Activated naive CD4-positive, alpha-beta T cell treated with anti-CD3 and anti-CD28 coated beads, Interleukin-2, amount 10 ng/mL, durations not matched to agents 7 days and 5 days (primary cell): Measurements from ENCODE around the gene SRRM3.
"Not testable (repeated sequence)": the region's sequence is repeated elsewhere in the genome, so short reads cannot be mapped to it uniquely, and the experiment has no call there.

ENCODE experiments used
- CTCF ChIA-PET: fragments of 350-600 bp; sonication (Branson Sonifier 250); formaldehyde crosslinking; loops from one replicate; lab custom pipeline; 2021; ENCODE audit warnings: antibody characterized with exemption; lab: Charles Lee
- DNase-seq: peaks from one replicate; pipeline ENCODE4 v3.0.0-alpha.2; 2020
- H3K27ac Mint-ChIP-seq: one replicate; pipeline ENCODE4 v1.8.0; 2021; ENCODE audit warnings: mild to moderate bottlenecking, moderate library complexity, mixed read lengths
- H3K27me3 Mint-ChIP-seq: one replicate; pipeline ENCODE4 v1.8.0; 2021; ENCODE audit warnings: mild to moderate bottlenecking, mixed read lengths
- H3K36me3 Mint-ChIP-seq: one replicate; pipeline ENCODE4 v1.8.0; 2021; ENCODE audit warnings: mixed read lengths
- H3K4me1 Mint-ChIP-seq: one replicate; pipeline ENCODE4 v1.8.0; 2021; ENCODE audit warnings: mixed read lengths
- H3K4me3 Mint-ChIP-seq: one replicate; pipeline ENCODE4 v1.8.0; 2021; ENCODE audit warnings: mild to moderate bottlenecking, moderate library complexity, mixed read lengths
- H3K9me3 Mint-ChIP-seq: one replicate; pipeline ENCODE4 v1.8.0; 2021; ENCODE audit warnings: mixed read lengths

The SRRM3 gene

GRCh38 chr7:76204147-76204546 is 2.5 kb downstream of the SRRM3 start:
- CTCF ChIA-PET = interaction anchor here (1.4 to 1.9 kb wide), 2 partner anchors 10 to 25 kb away, joined by 4 to 8 read pairs; no protein-coding TSS in a partner anchor
- H3K27me3 Mint-ChIP-seq = peaks cover 31% of the 10 kb centered on the region

GRCh38 chr7:76206633-76207032 is 4.9 kb downstream of the SRRM3 start:
- CTCF ChIA-PET = no interaction called here
- no peaks in the 10 kb centered on the region for H3K4me1 Mint-ChIP-seq
- peaks cover 20% of the 10 kb centered on the region for H3K27me3 Mint-ChIP-seq
- no peak for DNase-seq
- no peaks in the 10 kb centered on the region for H3K36me3 Mint-ChIP-seq
- H3K4me3 Mint-ChIP-seq = no peak overlapping the region
- no peaks in the 10 kb centered on the region for H3K9me3 Mint-ChIP-seq
- H3K27ac Mint-ChIP-seq = no peak overlapping the region

More at GRCh38 chr7:76204147-76204546, 2.5 kb downstream of the SRRM3 start:
- Mint-ChIP-seq H3K4me1 (no peaks in the 10 kb centered on the region), H3K4me3 (no peak overlapping the region), H3K9me3 (no peaks in the 10 kb centered on the region), H3K27ac (no peak overlapping the region), H3K36me3 (no peaks in the 10 kb centered on the region)
- DNase-seq = no peak

DNA sequence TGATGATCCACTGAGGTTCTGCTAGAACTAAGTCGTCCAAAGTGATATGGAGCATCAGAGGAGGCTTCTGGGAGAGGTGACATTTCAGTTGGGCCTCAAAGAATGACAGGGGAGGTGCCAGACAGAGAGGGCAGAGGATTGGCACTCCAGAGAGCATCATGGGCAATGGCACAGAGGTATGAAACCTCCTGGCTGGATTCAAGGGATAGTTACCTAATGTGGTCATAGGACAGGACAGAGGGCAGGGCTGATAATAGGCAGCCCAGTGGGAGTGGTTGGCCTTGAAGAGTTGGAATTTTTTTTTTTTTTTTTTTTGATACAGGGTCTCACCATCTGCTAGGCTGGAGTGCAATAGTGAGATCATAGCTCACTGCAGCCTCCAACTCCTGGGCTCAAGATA is 7.6 kb downstream of the SRRM3 start:
- H3K27ac Mint-ChIP-seq = no peak overlapping the region
- H3K27me3 Mint-ChIP-seq = peaks cover 17% of the 10 kb centered on the region
- CTCF ChIA-PET = interaction anchor here (0.9 to 1.7 kb wide), 3 partner anchors 9 to 54 kb away, joined by 3 to 4 read pairs (median 3); no protein-coding TSS in a partner anchor

GRCh38 chr7:76211216-76211615 is 9.5 kb downstream of the SRRM3 start:
- Mint-ChIP-seq H3K4me1 (no peaks in the 10 kb centered on the region), H3K27me3 (peaks cover 18% of the 10 kb centered on the region), H3K9me3 (no peaks in the 10 kb centered on the region), H3K36me3 (no peaks in the 10 kb centered on the region), H3K27ac (no peak overlapping the region), H3K4me3 (no peak overlapping the region)
- CTCF ChIA-PET = no interaction called here
- no peak for DNase-seq

More for the DNA sequence above, 7.6 kb downstream of the SRRM3 start:
- no peaks in the 10 kb centered on the region for H3K4me1 Mint-ChIP-seq
- no peak overlapping the region for H3K4me3 Mint-ChIP-seq
- H3K36me3 Mint-ChIP-seq = no peaks in the 10 kb centered on the region
- DNase-seq = no peak
- no peaks in the 10 kb centered on the region for H3K9me3 Mint-ChIP-seq

- not testable (repeated sequence) for H3K36me3 Mint-ChIP-seq
These were observed 13.7 kb downstream of the SRRM3 start for GRCh38 chr7:76215349-76215748.

DNA sequence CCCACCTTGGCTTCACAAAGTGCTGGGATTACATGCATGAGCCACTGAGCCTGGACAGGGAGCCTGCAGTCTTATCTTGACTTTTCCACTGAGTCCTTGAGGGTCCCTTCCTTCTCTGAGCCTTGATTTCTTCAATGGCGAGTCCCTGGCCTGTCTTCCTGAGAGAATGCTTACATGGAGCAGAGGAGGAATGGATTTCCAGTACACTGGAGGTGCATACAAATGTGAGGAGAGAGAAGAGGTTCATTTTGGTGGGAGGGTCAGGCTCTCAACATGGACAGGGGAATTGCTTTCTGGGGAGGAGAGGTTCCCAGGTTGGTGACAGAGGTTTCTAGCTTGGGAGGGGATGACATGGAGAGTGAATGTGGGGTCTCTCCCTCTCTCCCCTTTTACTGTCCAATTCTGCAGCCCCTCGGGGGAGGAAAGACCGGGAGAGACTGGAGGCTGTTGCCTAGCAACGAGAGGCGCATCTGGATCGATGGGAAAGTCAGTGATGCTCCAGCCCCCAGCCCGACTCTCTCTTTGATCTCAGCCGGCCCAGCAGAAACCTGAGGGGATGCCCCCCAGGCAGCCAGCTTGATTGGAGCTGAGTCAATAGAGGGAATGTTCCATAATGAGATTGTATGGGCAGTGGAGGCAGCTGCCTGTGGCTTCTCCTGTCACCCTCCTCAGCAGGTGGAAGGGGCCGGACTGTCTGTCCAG is 14.8 kb downstream of the SRRM3 start:
- H3K36me3 Mint-ChIP-seq = no peaks in the 10 kb centered on the region
- H3K27ac Mint-ChIP-seq = no peak overlapping the region
- no peak overlapping the region for H3K4me3 Mint-ChIP-seq
- CTCF ChIA-PET = no interaction called here
- H3K4me1 Mint-ChIP-seq = no peaks in the 10 kb centered on the region
- no peaks in the 10 kb centered on the region for H3K9me3 Mint-ChIP-seq
- peaks cover 44% of the 10 kb centered on the region for H3K27me3 Mint-ChIP-seq
- DNase-seq = no peak

More at GRCh38 chr7:76215349-76215748, 13.7 kb downstream of the SRRM3 start:
- CTCF ChIA-PET = interaction anchor here (0.7 to 0.9 kb wide), 2 partner anchors 15 to 37 kb away, joined by 3 read pairs; no protein-coding TSS in a partner anchor
- H3K27ac Mint-ChIP-seq, DNase-seq, H3K4me1 Mint-ChIP-seq, H3K9me3 Mint-ChIP-seq, H3K4me3 Mint-ChIP-seq: not testable (repeated sequence)
- peaks cover 42% of the 10 kb centered on the region for H3K27me3 Mint-ChIP-seq

- CTCF ChIA-PET = no interaction called here
- H3K4me3 Mint-ChIP-seq = no peak overlapping the region
- peaks cover 48% of the 10 kb centered on the region for H3K27me3 Mint-ChIP-seq
- H3K36me3 Mint-ChIP-seq = no peaks in the 10 kb centered on the region
- H3K9me3 Mint-ChIP-seq = no peaks in the 10 kb centered on the region
- H3K27ac Mint-ChIP-seq = no peak overlapping the region
- no peak for DNase-seq
- no peaks in the 10 kb centered on the region for H3K4me1 Mint-ChIP-seq
These were observed 16.4 kb downstream of the SRRM3 start for GRCh38 chr7:76217942-76218566.

- H3K27ac Mint-ChIP-seq = no peak overlapping the region
- CTCF ChIA-PET = no interaction called here
These were observed 18.7 kb downstream of the SRRM3 start for GRCh38 chr7:76220185-76221057.

DNA sequence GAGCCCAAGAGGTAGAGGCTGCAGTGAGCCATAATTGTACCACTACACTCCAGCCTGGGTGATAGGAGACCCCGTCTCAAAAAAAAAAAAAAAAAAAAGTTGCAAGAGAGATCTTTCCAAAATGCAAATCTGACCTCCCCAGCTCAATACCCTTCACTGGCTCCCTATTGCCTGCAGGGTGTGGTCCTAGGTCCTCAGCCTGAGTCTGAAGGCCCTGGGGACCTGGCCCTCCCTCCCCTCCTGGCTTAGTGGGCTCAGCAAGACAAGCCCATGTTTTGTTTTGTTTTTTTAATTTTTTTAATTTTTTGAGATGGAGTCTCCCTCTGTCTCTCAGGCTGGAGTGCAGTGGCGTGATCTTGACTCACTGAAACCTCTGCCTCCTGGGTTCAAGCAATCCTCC is 20.6 kb downstream of the SRRM3 start:
- H3K27ac Mint-ChIP-seq = no peak overlapping the region
- H3K36me3 Mint-ChIP-seq = no peaks in the 10 kb centered on the region
- DNase-seq = no peak
- no peak overlapping the region for H3K4me3 Mint-ChIP-seq
- CTCF ChIA-PET = interaction anchor here (1.0 kb wide), 1 partner anchor 44 kb away, joined by 3 read pairs; no protein-coding TSS in a partner anchor
- peaks cover 36% of the 10 kb centered on the region for H3K27me3 Mint-ChIP-seq
- no peaks in the 10 kb centered on the region for H3K4me1 Mint-ChIP-seq
- H3K9me3 Mint-ChIP-seq = no peaks in the 10 kb centered on the region

More at GRCh38 chr7:76220185-76221057, 18.7 kb downstream of the SRRM3 start:
- Mint-ChIP-seq H3K36me3 (no peaks in the 10 kb centered on the region), H3K9me3 (no peaks in the 10 kb centered on the region), H3K4me1 (no peaks in the 10 kb centered on the region), H3K4me3 (no peak overlapping the region), H3K27me3 (peaks cover 43% of the 10 kb centered on the region)
- no peak for DNase-seq

- CTCF ChIA-PET = interaction anchor here (1.0 kb wide), 1 partner anchor 44 kb away, joined by 3 read pairs; no protein-coding TSS in a partner anchor
- H3K9me3 Mint-ChIP-seq = no peaks in the 10 kb centered on the region
- H3K36me3 Mint-ChIP-seq = no peaks in the 10 kb centered on the region
- H3K27me3 Mint-ChIP-seq = peaks cover 37% of the 10 kb centered on the region
- DNase-seq = no peak
- no peaks in the 10 kb centered on the region for H3K4me1 Mint-ChIP-seq
- H3K4me3 Mint-ChIP-seq = no peak overlapping the region
- no peak overlapping the region for H3K27ac Mint-ChIP-seq
These were observed 21.1 kb downstream of the SRRM3 start for GRCh38 chr7:76222839-76223238.

DNA sequence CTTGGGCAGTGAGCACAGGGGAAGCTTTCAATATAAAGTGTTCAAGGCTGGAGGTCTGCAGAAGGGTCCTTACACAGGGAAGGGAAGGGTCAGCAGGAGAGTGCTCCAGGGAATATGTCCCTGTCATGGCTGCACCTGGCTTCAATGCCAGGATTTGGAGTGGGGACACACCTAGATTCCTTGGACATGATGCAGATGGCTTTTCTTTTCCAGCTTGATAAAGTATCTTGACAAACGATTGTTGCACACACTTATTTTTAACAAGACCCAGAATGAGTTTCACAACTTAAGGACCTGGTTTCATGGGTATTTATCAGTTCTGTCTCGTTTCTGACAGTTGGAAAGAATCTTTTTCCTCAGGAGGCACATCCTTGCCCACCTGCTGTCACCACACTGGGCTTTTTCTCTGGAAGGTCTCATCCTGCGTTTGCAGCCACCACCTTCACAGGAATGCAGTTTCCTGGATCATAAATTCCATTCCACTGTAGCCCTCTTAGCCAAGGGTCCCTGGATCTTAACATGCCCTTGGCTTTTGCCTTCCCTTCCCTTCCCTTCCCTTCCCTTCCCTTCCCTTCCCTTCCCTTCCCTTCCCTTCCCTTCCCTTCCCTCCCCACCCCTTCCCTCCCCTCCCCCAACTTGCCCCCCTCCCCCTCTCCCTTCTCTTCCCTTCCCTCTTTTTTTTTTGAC is 21.7 kb downstream of the SRRM3 start:
- CTCF ChIA-PET = interaction anchor here (1.0 kb wide), 1 partner anchor 45 kb away, joined by 3 read pairs; no protein-coding TSS in a partner anchor
- peaks cover 31% of the 10 kb centered on the region for H3K27me3 Mint-ChIP-seq
- H3K9me3 Mint-ChIP-seq = no peaks in the 10 kb centered on the region

DNA sequence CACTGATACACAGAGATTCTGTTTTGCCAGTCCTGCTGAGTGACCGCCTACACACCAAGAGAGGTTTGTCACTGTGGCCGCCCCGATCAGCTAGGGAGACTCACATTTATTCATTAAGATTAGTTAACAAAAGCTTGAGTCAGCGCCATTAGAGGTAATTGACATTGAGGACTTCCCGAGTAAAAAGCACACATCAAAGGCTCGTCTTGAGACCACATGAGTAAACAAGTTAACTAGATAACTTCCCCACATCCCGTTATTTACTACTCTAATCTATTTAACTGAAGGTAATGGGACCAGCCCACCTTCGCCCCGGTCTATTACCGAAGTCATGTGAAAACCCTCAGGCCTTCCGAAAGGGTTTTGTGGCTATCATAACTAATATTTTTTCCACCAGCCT is 23.0 kb downstream of the SRRM3 start:
- Mint-ChIP-seq H3K4me3 (no peak overlapping the region), H3K4me1 (no peaks in the 10 kb centered on the region), H3K27ac (no peak overlapping the region), H3K27me3 (peaks cover 23% of the 10 kb centered on the region), H3K9me3 (no peaks in the 10 kb centered on the region), H3K36me3 (no peaks in the 10 kb centered on the region)
- no peak for DNase-seq
- CTCF ChIA-PET = interaction anchor here (0.6 kb wide), 1 partner anchor 1120 kb away, joined by 3 read pairs; no protein-coding TSS in a partner anchor

More for the DNA sequence above, 21.7 kb downstream of the SRRM3 start:
- Mint-ChIP-seq H3K36me3 (no peaks in the 10 kb centered on the region), H3K4me1 (no peaks in the 10 kb centered on the region), H3K4me3 (no peak overlapping the region), H3K27ac (no peak overlapping the region)
- no peak for DNase-seq

DNA sequence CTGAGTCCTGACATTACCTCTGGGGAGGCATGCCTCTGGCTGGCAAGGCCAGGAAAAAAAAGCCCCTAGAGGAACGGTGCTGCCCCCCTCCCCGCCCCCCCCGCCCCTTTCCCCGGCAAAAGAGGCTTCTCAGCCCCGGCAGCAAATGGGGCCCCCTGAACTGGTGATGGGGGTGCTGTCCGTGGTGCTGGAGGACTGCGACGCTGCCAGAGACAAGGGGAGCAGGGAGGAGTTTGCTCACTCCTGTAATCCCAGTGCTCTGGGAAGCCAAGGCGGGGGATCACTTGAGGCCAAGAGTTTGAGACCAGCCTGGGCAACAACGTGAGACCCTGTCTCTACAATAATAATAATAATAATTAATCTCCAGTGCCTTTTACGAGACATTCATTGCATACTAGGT is 23.7 kb downstream of the SRRM3 start:
- Mint-ChIP-seq H3K36me3 (no peaks in the 10 kb centered on the region), H3K27me3 (peaks cover 20% of the 10 kb centered on the region)
- CTCF ChIA-PET = interaction anchor here (1.0 kb wide), 1 partner anchor 92 kb away, joined by 3 read pairs; no protein-coding TSS in a partner anchor

More for the DNA sequence above, 23.7 kb downstream of the SRRM3 start:
- DNase-seq = peak; percentile 65
- H3K9me3 Mint-ChIP-seq = no peaks in the 10 kb centered on the region
- no peak overlapping the region for H3K4me3 Mint-ChIP-seq
- no peak overlapping the region for H3K27ac Mint-ChIP-seq
- H3K4me1 Mint-ChIP-seq = no peaks in the 10 kb centered on the region
